Fibroblast of skin of abdomen (primary cell): ENCODE results near the gene ZNF668.
"Not testable (repeated sequence)": the region's sequence is repeated elsewhere in the genome, so short reads cannot be mapped to it uniquely, and the experiment has no call there.

Source experiments
- DNase-seq: peaks from one replicate; pipeline ENCODE4 v3.0.0-alpha.2; 2013

Gene ZNF668

GRCh38 chr16:31055613-31056012, 18.4 kb downstream of the ZNF668 start:
- no peak for DNase-seq

GRCh38 chr16:31052114-31052513, 21.9 kb downstream of the ZNF668 start:
- peak; percentile 90 for DNase-seq

GRCh38 chr16:31050280-31051030, 23.6 kb downstream of the ZNF668 start:
- no peak for DNase-seq

- no peak for DNase-seq
Measured at GRCh38 chr16:31043898-31044481, 30.1 kb downstream of the ZNF668 start.

- DNase-seq = no peak
Measured at GRCh38 chr16:31043352-31043751, 30.7 kb downstream of the ZNF668 start.

- DNase-seq = no peak
Measured at GRCh38 chr16:31042866-31043265, 31.2 kb downstream of the ZNF668 start.

GRCh38 chr16:31038993-31039392, 35.0 kb downstream of the ZNF668 start:
- no peak for DNase-seq

GRCh38 chr16:31036691-31037090, 37.3 kb downstream of the ZNF668 start:
- no peak for DNase-seq

GRCh38 chr16:31033709-31034492, 40.1 kb downstream of the ZNF668 start:
- DNase-seq = peak; percentile 71

GRCh38 chr16:31032736-31033708, 41.0 kb downstream of the ZNF668 start, which contains the start of gene STX4:
STX4 (plus strand) TSS chr16:31033558; CDS start chr16:31033806, 248 bp downstream.
- peak; percentile 97 for DNase-seq

- no peak for DNase-seq
Measured at GRCh38 chr16:31031276-31031675, 42.8 kb downstream of the ZNF668 start.

- no peak for DNase-seq
Measured at GRCh38 chr16:31029272-31029671, 44.8 kb downstream of the ZNF668 start.

GRCh38 chr16:31025339-31025738, 48.7 kb downstream of the ZNF668 start:
- no peak for DNase-seq

GRCh38 chr16:31023627-31024226, 50.3 kb downstream of the ZNF668 start:
- DNase-seq = no peak

GRCh38 chr16:31023252-31023602, 50.8 kb downstream of the ZNF668 start:
- no peak for DNase-seq

- DNase-seq = no peak
Measured at GRCh38 chr16:31022544-31023251, 51.3 kb downstream of the ZNF668 start.

GRCh38 chr16:31020536-31020935, 53.5 kb downstream of the ZNF668 start:
- no peak for DNase-seq

- not testable (repeated sequence) for DNase-seq
Measured at GRCh38 chr16:31017756-31018155, 56.3 kb downstream of the ZNF668 start.

GRCh38 chr16:31016018-31016417, 58.0 kb downstream of the ZNF668 start:
- no peak for DNase-seq

GRCh38 chr16:31013292-31013691, 60.7 kb downstream of the ZNF668 start:
- not testable (repeated sequence) for DNase-seq

- not testable (repeated sequence) for DNase-seq
Measured at GRCh38 chr16:31011815-31012214, 62.2 kb downstream of the ZNF668 start.
